COLO668 (cell line): ENCODE results near the gene EHD2.

Experiments used
- DNase-seq: peaks from one replicate; lab custom pipeline; 2025; ENCODE audit not compliant: unreplicated experiment; lab: John Stamatoyannopoulos, UW

Gene EHD2

GRCh38 chr19:47691090-47691489 is 22.1 kb upstream of the EHD2 start:
- no peak for DNase-seq

- DNase-seq, result no peak
Observed at GRCh38 chr19:47691782-47692181, 21.4 kb upstream of the EHD2 start.

- no peak for DNase-seq
Observed at GRCh38 chr19:47693489-47693888, 19.7 kb upstream of the EHD2 start.

GRCh38 chr19:47693903-47694302 is 19.3 kb upstream of the EHD2 start:
- no peak for DNase-seq

- no peak for DNase-seq
Observed at GRCh38 chr19:47694466-47695273, 18.6 kb upstream of the EHD2 start.

GRCh38 chr19:47695533-47696262 is 17.5 kb upstream of the EHD2 start:
- DNase-seq, result no peak

GRCh38 chr19:47696635-47697034 is 16.6 kb upstream of the EHD2 start:
- no peak for DNase-seq

- DNase-seq, result peak; percentile 71
Observed at GRCh38 chr19:47697863-47698609, 15.2 kb upstream of the EHD2 start.

- DNase-seq, result no peak
Observed at GRCh38 chr19:47698631-47699359, 14.4 kb upstream of the EHD2 start.

- peak; percentile 41 for DNase-seq
Observed at GRCh38 chr19:47699360-47699917, 13.8 kb upstream of the EHD2 start.

- DNase-seq, result no peak
Observed at GRCh38 chr19:47700934-47701716, 12.1 kb upstream of the EHD2 start.

- no peak for DNase-seq
Observed at GRCh38 chr19:47701717-47702552, 11.3 kb upstream of the EHD2 start.

- DNase-seq, result no peak
Observed at GRCh38 chr19:47702671-47703070, 10.6 kb upstream of the EHD2 start.

GRCh38 chr19:47703301-47703700 is 9.9 kb upstream of the EHD2 start:
- no peak for DNase-seq

GRCh38 chr19:47704024-47704423 is 9.2 kb upstream of the EHD2 start:
- DNase-seq, result no peak

GRCh38 chr19:47704656-47705055 is 8.6 kb upstream of the EHD2 start:
- DNase-seq, result no peak

- peak; percentile 73 for DNase-seq
Observed at GRCh38 chr19:47707135-47707925, 5.9 kb upstream of the EHD2 start.

GRCh38 chr19:47711652-47712242 is 1.5 kb upstream of the EHD2 start:
- no peak for DNase-seq
